H1 (cell line): ENCODE measurements around the gene CSNK2A3. TPM values are rescaled to one million over a fixed set of nuclear protein-coding genes. Genes with fewer than 3 reads are reported as not detected.

Experiments
- CTCF ChIA-PET: fragments of 300-600 bp; sonication (Branson Sonifier 250); formaldehyde crosslinking; loops from one replicate; lab custom pipeline; 2021; ENCODE audit not compliant: partially characterized antibody; lab: Charles Lee
- POLR2A ChIA-PET: fragments of 300-600 bp; sonication (Branson Sonifier 250); formaldehyde crosslinking; loops from one replicate; lab custom pipeline; 2021; ENCODE audit warnings: inconsistent platforms; ENCODE audit not compliant: partially characterized antibody; lab: Charles Lee
- DNase-seq, 2 experiments: peaks; one replicate each; pipeline versions ENCODE4 v3.0.0 to v3.0.0-alpha.2; 2010 to 2022; ENCODE audit warnings: low spot score in 2 of 2, low read depth in 1 of 2, mixed read lengths in 1 of 2
- FAIRE-seq: peaks from 2 replicates; lab custom pipeline; 2011; peaks lifted over from hg19 to GRCh38; lab: Jason Lieb, UNC
- H2AFZ ChIP-seq: 2 replicates; pipeline ENCODE4 v1.8.1; 2012; ENCODE audit warnings: low read length, inconsistent platforms
- H2AK5ac ChIP-seq: 2 replicates; pipeline ENCODE4 v1.6.1; 2013; ENCODE audit warnings: low read depth, low read length
- H2BK120ac ChIP-seq: replicated peaks from 2 replicates; pipeline ENCODE3; 2013; ENCODE audit warnings: low read depth, low read length, inconsistent platforms
- H2BK12ac ChIP-seq: 2 replicates; pipeline ENCODE4 v1.6.1; 2013; ENCODE audit warnings: low read depth, low read length
- H2BK15ac ChIP-seq: 2 replicates; pipeline ENCODE4 v1.6.1; 2013; ENCODE audit warnings: low read length
- H2BK20ac ChIP-seq: 2 replicates; pipeline ENCODE4 v1.6.1; 2013; ENCODE audit warnings: low read length
- H2BK5ac ChIP-seq: 2 replicates; pipeline ENCODE4 v1.6.1; 2013; ENCODE audit warnings: low read depth, low read length
- H3K14ac ChIP-seq: 2 replicates; pipeline ENCODE4 v1.6.1; 2013; ENCODE audit warnings: inconsistent platforms; ENCODE audit not compliant: insufficient read length
- H3K18ac ChIP-seq: 2 replicates; pipeline ENCODE4 v1.6.1; 2013; ENCODE audit warnings: low read length; ENCODE audit errors: extremely low read depth
- H3K23ac ChIP-seq: 2 replicates; pipeline ENCODE4 v1.6.1; 2013; ENCODE audit warnings: inconsistent platforms; ENCODE audit not compliant: insufficient read length
- H3K23me2 ChIP-seq: 2 replicates; pipeline ENCODE4 v1.6.1; 2013; ENCODE audit warnings: low read depth, low read length
- H3K27ac ChIP-seq: 2 replicates; pipeline ENCODE4 v1.6.1; 2011; ENCODE audit warnings: low read depth, low read length, inconsistent platforms
- H3K27me3 ChIP-seq, 4 experiments: replicated peaks in 1 of 4; 1 replicate in 1 of 4; 2 replicates in 3 of 4; pipeline versions ENCODE4 v1.6.1 to v1.8.1; 2011 to 2013; ENCODE audit warnings: low read length in 3 of 4, mild to moderate bottlenecking in 3 of 4, inconsistent platforms in 2 of 4, mixed read lengths in 2 of 4, moderate library complexity in 1 of 4; ENCODE audit not compliant: control insufficient read depth in 3 of 4, insufficient read depth in 3 of 4; ENCODE audit errors: extremely low read depth in 1 of 4
- H3K36me3 ChIP-seq, 4 experiments: 2 replicates each; pipeline versions ENCODE4 v1.6.1 to v1.8.1; 2011 to 2013; ENCODE audit warnings: mild to moderate bottlenecking in 4 of 4, low read length in 3 of 4, moderate library complexity in 2 of 4, control low read depth in 1 of 4, inconsistent platforms in 1 of 4; ENCODE audit not compliant: insufficient read depth in 4 of 4, control insufficient read depth in 2 of 4
- H3K4ac ChIP-seq: replicated peaks from 2 replicates; pipeline ENCODE3; 2013; ENCODE audit warnings: low read length, low read depth, mixed read lengths, inconsistent platforms; ENCODE audit not compliant: insufficient read length
- H3K4me1 ChIP-seq, 4 experiments: replicated peaks in 1 of 4; 1 replicate in 1 of 4; 2 replicates in 3 of 4; pipeline versions ENCODE4 v1.6.1 to v1.8.1; 2011 to 2013; ENCODE audit warnings: low read length in 3 of 4, inconsistent platforms in 2 of 4, mixed read lengths in 1 of 4; ENCODE audit not compliant: insufficient read depth in 4 of 4, control insufficient read depth in 3 of 4
- H3K4me2 ChIP-seq, 2 experiments: 2 replicates each; pipeline versions ENCODE4 v1.6.1 to v1.8.1; 2011 to 2013; ENCODE audit warnings: low read depth in 2 of 2, low read length in 2 of 2, control low read depth in 1 of 2, inconsistent platforms in 1 of 2, mild to moderate bottlenecking in 1 of 2; ENCODE audit not compliant: insufficient read depth in 1 of 2
- H3K4me3 ChIP-seq, 4 experiments: fragments of 200-600, 300-600 bp in 1 of 4; sonication (generic), shearing (Covaris generic), sonication (Bioruptor Twin) in 1 of 4; 2 replicates each; pipeline versions ENCODE4 v1.5.1 to v1.8.1; 2011 to 2016; ENCODE audit warnings: low read length in 4 of 4, low read depth in 3 of 4, control low read depth in 2 of 4, inconsistent platforms in 2 of 4, mild to moderate bottlenecking in 2 of 4, mixed read lengths in 1 of 4, moderate library complexity in 1 of 4; ENCODE audit not compliant: insufficient read depth in 2 of 4; ENCODE audit errors: extremely low read depth in 1 of 4
- H3K56ac ChIP-seq: replicated peaks from 2 replicates; pipeline ENCODE3; 2013; ENCODE audit warnings: low read depth, mild to moderate bottlenecking, mixed read lengths, low read length, inconsistent platforms; ENCODE audit not compliant: insufficient read length
- H3K79me1 ChIP-seq: 2 replicates; pipeline ENCODE4 v1.6.1; 2013; ENCODE audit warnings: low read depth, low read length, control low read depth
- H3K79me2 ChIP-seq, 2 experiments: 2 replicates each; pipeline versions ENCODE4 v1.6.1 to v1.8.1; 2012 to 2013; ENCODE audit warnings: low read length in 2 of 2, mild to moderate bottlenecking in 2 of 2, inconsistent platforms in 1 of 2; ENCODE audit not compliant: insufficient read depth in 2 of 2, control insufficient read depth in 1 of 2
- H3K9ac ChIP-seq, 4 experiments: replicated peaks in 1 of 4; 1 replicate in 1 of 4; 2 replicates in 3 of 4; pipeline versions ENCODE4 v1.6.1 to v1.8.1; 2011 to 2013; ENCODE audit warnings: low read depth in 3 of 4, low read length in 3 of 4, control low read depth in 2 of 4, mild to moderate bottlenecking in 2 of 4, moderate library complexity in 2 of 4, inconsistent platforms in 1 of 4; ENCODE audit errors: extremely low read depth in 1 of 4
- H3K9me3 ChIP-seq, 2 experiments: 2 replicates each; pipeline versions ENCODE4 v1.6.1 to v1.8.1; 2012 to 2013; ENCODE audit warnings: mild to moderate bottlenecking in 2 of 2, moderate library complexity in 2 of 2, control low read depth in 1 of 2, inconsistent platforms in 1 of 2, low read depth in 1 of 2, low read length in 1 of 2, mixed read lengths in 1 of 2; ENCODE audit not compliant: insufficient read depth in 2 of 2
- H4K20me1 ChIP-seq, 2 experiments: replicated peaks in 1 of 2; 2 replicates each; pipeline versions ENCODE3 to v1.8.1; 2011 to 2013; ENCODE audit warnings: inconsistent platforms in 2 of 2, low read length in 2 of 2, mild to moderate bottlenecking in 1 of 2; ENCODE audit not compliant: insufficient read depth in 2 of 2, control insufficient read depth in 1 of 2
- H4K5ac ChIP-seq: 2 replicates; pipeline ENCODE4 v1.6.1; 2013; ENCODE audit warnings: low read length, low read depth, mixed read lengths, inconsistent platforms; ENCODE audit not compliant: insufficient read length
- H4K8ac ChIP-seq: 2 replicates; pipeline ENCODE4 v1.8.0; 2013; ENCODE audit warnings: mild to moderate bottlenecking, moderate library complexity, low read length, inconsistent platforms; ENCODE audit not compliant: insufficient read depth; ENCODE audit errors: extremely low read depth
- H4K91ac ChIP-seq: replicated peaks from 2 replicates; pipeline ENCODE3; 2013; ENCODE audit warnings: low read length, mixed read lengths, inconsistent platforms; ENCODE audit not compliant: insufficient read length
- CEBPB ChIP-seq: IDR thresholded peaks from 2 replicates; pipeline ENCODE4 v1.6.1; 2012; ENCODE audit warnings: low read depth, low read length
- EGR1 ChIP-seq: IDR thresholded peaks from 2 replicates; pipeline ENCODE4 v1.6.1; 2011; ENCODE audit warnings: low read depth, low read length, borderline replicate concordance
- HDAC2 ChIP-seq, 2 experiments: fragments of 300-600 bp in 1 of 2; sonication (generic) in 1 of 2; IDR thresholded peaks; 2 replicates each; pipeline ENCODE4 v1.6.1; 2011 to 2012; ENCODE audit warnings: low read depth in 2 of 2, low read length in 2 of 2, mild to moderate bottlenecking in 2 of 2, moderate library complexity in 2 of 2, borderline replicate concordance in 1 of 2, inconsistent platforms in 1 of 2
- KDM5A ChIP-seq: fragments of 200-600 bp; IDR thresholded peaks from 2 replicates; pipeline ENCODE4 v1.7.1; 2012; ENCODE audit warnings: mild to moderate bottlenecking, low read length, inconsistent platforms, mixed read lengths
- WGBS, 2 experiments: shearing (Covaris generic) in 1 of 2; methylation state at CpG; one replicate each; pipeline versions ENCODE4 v1.1.6 to v1.1.7; 2013 to 2015; ENCODE audit warnings: low lambda C conversion rate in 2 of 2, mixed read lengths in 2 of 2, inconsistent platforms in 1 of 2, low coverage in 1 of 2, missing lambda C conversion rate in 1 of 2; ENCODE audit not compliant: insufficient replicate concordance in 2 of 2, insufficient coverage in 1 of 2, insufficient read length in 1 of 2; ENCODE audit errors: extremely low coverage in 1 of 2, missing lambda C conversion rate in 1 of 2; 5-methylcytosine and 5-hydroxymethylcytosine counted together
- polyA plus RNA-seq, 7 experiments: library from polyadenylated mRNA; depleted of rRNA in 3 of 7; stranded (reverse) in 5 of 7; unstranded in 2 of 7; fragments of >200 nt in 5 of 7; fragments of 200-250 nt in 2 of 7; gene quantifications; 1 replicate in 5 of 7; 2 replicates in 1 of 7; 4 replicates in 1 of 7; pipeline versions ENCODE4 v1.2.1 to v1.2.3, GENCODE V29; 2011 to 2013; ENCODE audit warnings: missing spikeins in 2 of 7, mixed read lengths in 2 of 7
- total RNA-seq: library from RNA; stranded (reverse); fragmentation: NEBNext Ultra II Directional; extraction: Animal tissue kit (Norgen Biotek cat#: 25700); gene quantifications from 2 replicates; pipeline ENCODE4 v1.2.1, GENCODE V29; 2021

CSNK2A3 gene
- total and polyA plus RNA-seq, 2 of the 8 experiments (the other 6 are each of a cell fraction or from before 2014, with no cell fraction given) = 0.69 to 1.0 TPM

- no peaks in the 10 kb centered on the region for H3K23me2 ChIP-seq
- no peak overlapping the region for H4K5ac ChIP-seq
- no peak overlapping the region for H3K4me2 ChIP-seq
- H4K91ac ChIP-seq = no peak overlapping the region
- ChIA-PET POLR2A (no interaction called here), CTCF (interaction anchor here (1.2 to 1.6 kb wide), 2 partner anchors 10 to 391 kb away, joined by 3 read pairs; no protein-coding TSS in a partner anchor)
- no peak overlapping the region for H3K4me3 ChIP-seq
- no peak overlapping the region for H2AFZ ChIP-seq
- no peak overlapping the region for H3K23ac ChIP-seq
- no peak overlapping the region for H2AK5ac ChIP-seq
- no peaks in the 10 kb centered on the region for H3K36me3 ChIP-seq
- no peak for DNase-seq
- H3K27me3 ChIP-seq = no peaks in the 10 kb centered on the region; a peak in 1 of 7 replicates
- no peaks in the 10 kb centered on the region for H4K20me1 ChIP-seq
- no peak overlapping the region for H3K9ac ChIP-seq
- no peaks in the 10 kb centered on the region for H3K4me1 ChIP-seq
- H3K18ac ChIP-seq = no peak overlapping the region
- H3K56ac ChIP-seq = no peak overlapping the region
- no peak overlapping the region for H2BK15ac ChIP-seq
- no peak overlapping the region for H2BK12ac ChIP-seq
- no peaks in the 10 kb centered on the region for H3K79me2 ChIP-seq
- H3K14ac ChIP-seq = no peak overlapping the region
- H3K9me3 ChIP-seq = no peaks in the 10 kb centered on the region
- FAIRE-seq = no peak
- H3K4ac ChIP-seq = no peak overlapping the region
- no peak overlapping the region for H4K8ac ChIP-seq
- H2BK20ac ChIP-seq = no peak overlapping the region
- H3K27ac ChIP-seq = no peak overlapping the region
- H2BK5ac ChIP-seq = no peak overlapping the region
- 72% methylated on average over 11 of the region's 11 CpGs; no CpG with 5 or more reads in 1 of the 2 experiments for WGBS, 2 experiments
- H3K79me1 ChIP-seq = no peaks in the 10 kb centered on the region
- no peak overlapping the region for H2BK120ac ChIP-seq
- no peak for TF ChIP-seq HDAC2 (IDR thresholded peaks at IDR 0.05; ENCODE audit: borderline replicate concordance in 1 of 2, low read depth in 2 of 2, low read length in 2 of 2)
- no peak for TF ChIP-seq KDM5A
- TF ChIP-seq CEBPB = no peak
- TF ChIP-seq EGR1 = no peak
Measured at GRCh38 chr11:11396301-11397035, 43.4 kb upstream of the CSNK2A3 start.
